Activated CD4-positive, alpha-beta T cell treated with anti-CD3 and anti-CD28 coated beads for 4 hours (primary cell): ENCODE results near the gene NECAB3.
"Not testable (repeated sequence)": the region's sequence is repeated elsewhere in the genome, so short reads cannot be mapped to it uniquely, and the experiment has no call there.

Experiments
- DNase-seq, 2 donors: peaks; one replicate each; pipeline ENCODE4 v3.0.0-alpha.2; 2020

Gene NECAB3

GRCh38 chr20:33648396-33649004 lies 25.7 kb downstream of the NECAB3 start:
- no peak for DNase-seq

DNA sequence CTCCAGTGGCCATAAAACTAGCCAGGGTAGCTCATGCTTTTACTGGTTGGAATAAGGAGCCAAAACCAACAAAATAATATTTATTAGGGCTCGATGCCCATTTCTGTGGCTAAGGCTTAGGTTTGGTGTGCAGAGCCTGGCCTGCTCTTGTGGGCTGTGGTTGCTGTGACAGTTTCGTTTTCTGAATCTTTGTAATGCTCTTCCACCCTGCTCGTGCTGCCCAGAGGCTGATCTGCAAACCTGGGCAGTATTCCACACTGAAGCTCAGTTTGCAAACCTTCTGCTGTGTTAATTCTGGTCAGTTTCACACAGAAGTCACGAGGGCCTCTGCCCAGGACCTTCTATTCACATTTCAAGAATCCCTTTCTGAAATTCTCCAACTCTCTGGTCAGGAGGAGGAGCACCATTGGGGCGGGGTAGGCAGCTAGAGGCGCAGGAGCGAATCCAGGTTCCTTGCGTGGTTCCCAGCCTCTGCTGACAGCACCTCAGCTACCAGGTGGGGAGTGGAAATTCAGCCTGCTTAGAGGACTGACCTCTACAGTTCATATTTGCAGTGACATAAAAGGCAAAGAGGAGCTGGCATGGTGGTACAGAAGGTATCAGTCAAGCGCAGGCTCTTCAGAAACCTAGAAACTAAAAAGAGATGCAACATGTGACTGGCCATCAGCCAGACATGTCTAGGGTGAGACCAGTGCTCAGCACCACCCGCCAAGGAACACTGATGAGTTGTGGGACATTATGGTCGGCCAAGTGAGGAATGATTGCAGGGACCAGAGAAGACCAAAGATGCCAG lies 26.4 kb downstream of the NECAB3 start:
- no peak for DNase-seq

DNA sequence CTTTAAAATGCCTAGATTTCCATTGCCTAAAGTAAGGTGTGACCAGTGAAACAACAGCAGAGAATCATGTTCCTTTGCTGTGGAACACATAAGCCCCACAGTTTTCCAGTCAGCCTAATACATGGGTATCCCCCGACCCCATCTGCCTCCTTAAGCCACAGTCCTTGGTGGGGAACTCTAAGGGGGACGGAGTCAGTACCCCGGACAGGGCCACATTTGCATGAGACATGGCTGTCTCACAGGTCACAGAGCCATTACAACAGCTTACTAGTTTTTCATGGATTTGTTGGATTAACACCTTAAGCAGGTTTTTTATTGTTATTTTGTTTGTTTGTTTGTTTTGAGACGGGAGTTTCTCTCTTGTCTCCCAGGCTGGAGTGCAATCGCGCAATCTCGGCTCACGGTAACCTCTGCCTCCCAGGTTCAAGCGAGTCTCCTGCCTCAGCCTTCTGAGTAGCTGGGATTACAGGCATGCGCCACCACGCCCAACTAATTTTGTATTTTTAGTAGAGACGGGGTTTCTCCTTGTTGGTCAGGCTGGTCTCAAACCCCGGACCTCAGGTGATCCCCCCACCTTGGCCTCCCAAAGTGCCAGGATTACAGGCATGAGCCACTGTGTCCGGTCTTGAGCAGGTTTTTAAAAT lies 27.1 kb downstream of the NECAB3 start:
- DNase-seq, result not testable (repeated sequence)

GRCh38 chr20:33646191-33646590 lies 28.0 kb downstream of the NECAB3 start:
- no peak for DNase-seq

DNA sequence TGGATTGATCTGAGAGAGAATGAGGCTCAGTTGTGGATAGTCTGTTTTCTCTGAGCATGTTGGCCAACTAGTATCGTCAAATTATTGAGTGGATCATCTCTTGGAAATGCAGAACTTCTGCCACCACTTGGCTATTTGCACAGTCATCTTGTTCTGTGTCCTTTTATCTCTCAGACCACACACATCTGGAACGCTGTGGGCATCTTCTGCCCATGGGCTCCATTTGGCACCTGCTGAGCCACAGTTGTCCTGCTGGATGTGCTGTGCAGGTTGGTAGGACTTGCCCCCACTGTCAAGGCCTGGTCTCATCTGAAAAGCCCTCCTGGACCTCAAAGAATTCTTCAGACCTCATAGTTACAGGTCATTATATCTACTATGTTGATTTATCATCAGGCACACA lies 28.8 kb downstream of the NECAB3 start:
- no peak for DNase-seq

DNA sequence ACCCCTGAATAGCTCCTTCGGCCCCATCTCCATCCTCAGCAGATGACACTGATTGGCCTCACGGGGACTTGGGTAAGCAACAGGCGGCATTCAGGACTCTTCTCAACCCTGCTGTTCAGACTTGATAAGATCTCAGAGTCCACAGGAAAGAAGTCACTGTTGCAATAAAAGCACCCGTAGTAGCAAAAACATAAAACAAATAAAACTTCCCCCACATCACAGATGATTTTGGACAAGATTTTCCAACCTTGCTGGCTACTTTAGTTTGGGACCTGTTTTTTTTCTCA lies 29.2 kb downstream of the NECAB3 start:
- no peak for DNase-seq

DNA sequence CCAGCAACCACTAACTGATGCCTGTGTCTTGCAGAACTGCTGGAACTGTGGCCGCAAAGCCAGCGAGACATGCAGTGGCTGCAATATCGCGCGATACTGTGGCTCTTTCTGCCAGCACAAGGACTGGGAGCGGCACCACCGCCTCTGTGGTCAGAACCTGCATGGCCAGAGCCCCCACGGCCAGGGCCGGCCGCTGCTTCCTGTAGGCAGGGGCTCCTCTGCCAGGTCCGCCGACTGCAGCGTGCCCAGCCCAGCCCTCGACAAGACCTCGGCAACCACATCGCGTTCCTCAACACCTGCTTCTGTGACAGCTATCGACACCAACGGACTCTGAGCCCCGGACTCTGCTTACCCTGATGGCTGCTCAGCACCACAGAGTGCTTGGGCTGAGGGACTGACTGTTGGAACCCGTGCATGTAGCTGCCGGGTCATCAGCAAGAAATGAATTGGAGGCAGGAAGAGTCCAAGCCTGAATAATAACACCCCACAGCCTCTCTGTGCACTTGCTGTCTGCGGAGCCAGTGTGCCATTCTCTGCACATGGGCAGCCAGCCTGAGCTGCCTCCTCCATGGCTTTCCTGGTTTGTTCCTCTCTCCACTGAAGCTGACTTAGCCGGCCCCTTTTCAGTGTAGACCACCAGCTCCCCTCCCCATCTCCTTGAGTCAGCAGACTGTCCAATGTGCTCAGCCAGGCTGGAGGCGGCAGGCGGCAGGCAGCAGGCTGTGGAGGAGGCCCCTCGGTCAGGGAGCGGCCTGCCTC lies 29.7 kb downstream of the NECAB3 start:
- DNase-seq, result no peak

GRCh38 chr20:33640287-33640686 lies 33.9 kb downstream of the NECAB3 start:
- no peak for DNase-seq

DNA sequence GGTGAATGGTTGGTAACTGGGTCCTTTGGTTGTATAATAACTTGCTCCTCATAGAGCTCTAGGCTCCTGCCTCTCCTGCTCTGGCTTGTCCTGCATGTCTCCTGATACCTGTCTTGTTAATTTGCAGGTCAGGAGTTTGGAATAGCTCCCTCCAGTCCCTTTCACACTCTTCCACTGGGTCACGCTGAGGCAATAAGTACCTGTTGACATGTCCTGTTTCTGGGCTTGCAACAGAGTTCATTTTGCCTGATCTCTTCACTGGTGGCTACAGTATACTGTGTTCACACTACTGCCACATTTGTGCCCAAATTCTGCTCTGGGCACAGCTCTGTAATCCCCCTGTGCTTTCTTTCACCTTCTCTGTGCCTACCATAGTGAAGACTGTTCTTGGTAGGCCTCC lies 37.5 kb downstream of the NECAB3 start:
- DNase-seq, result no peak

DNA sequence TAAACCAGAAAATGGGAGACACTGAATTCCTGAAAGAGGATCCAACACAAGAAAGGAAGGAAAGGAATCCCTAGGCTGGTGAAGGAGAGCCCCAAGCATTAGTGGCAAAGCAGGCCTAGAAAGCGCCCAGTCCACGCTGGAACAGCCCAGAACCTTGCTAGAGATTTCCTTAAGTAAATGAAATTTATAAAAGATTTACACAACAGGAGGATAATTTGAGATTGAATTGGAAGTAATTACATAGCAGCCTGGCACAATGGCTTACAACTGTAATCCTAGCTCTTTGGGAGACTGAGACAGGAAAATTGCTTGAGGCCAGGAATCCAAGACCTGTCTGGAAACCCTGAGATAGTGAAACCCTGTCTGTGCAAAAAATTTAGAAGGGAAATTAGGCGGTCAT lies 38.9 kb downstream of the NECAB3 start:
- no peak for DNase-seq

DNA sequence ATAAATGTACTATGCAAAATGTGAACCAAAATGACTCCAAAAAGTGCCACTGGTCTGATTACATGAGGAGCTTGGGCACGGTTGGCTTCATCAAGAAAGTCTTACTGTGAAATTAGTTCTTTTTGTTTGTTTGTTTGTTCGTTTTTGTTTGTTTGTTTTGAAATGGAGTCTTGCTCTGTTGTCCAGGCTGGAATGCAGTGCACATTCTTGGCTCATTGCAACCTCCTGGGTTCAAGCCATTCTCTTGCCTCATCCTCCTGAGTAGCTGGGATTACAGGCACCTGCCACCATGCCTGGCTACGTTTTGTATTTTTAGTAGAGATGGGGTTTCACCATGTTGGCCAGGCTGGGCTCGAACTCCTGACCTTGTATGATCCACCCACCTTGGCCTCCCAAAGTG lies 42.3 kb downstream of the NECAB3 start:
- DNase-seq, result not testable (repeated sequence)

- DNase-seq, result no peak
Observed at GRCh38 chr20:33630507-33630906, 43.7 kb downstream of the NECAB3 start.

DNA sequence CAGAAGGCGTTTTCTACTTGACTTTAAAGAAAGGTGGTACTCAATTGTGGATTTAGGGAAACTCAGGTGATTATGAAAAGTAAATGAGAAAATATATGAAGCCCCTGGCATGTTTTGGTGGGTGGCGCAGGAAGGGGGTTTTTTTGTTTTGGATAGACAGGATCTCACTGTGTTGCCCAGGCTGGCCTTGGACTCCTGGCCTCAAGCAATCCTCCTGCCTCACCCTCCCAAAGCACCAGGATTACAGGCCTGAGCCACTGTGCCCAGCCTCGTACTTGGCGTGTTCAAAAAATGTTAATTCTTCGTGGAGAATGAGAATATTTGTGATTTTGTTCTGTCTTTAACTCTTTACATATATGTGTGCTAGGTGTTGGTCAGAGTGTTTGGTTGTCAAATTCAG lies 44.2 kb downstream of the NECAB3 start:
- DNase-seq, result no peak

DNA sequence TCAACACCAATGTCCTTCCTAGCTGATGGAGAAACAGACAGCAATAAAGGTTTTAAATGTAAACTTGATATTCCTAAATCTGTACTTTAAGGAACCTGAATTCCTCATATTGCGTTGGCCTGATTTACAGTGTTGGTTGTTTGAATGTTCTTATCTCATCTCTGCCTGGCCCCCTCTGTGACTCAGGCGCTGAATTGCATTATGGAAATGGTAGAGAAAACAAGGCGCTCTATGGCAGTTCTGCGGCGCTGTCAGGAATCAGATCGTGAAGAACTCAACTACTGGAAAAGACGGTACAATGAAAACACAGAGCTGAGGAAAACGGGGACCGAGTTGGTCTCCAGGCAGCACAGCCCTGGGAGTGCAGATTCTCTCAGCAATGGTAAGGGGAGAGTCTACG lies 44.7 kb downstream of the NECAB3 start:
- DNase-seq, result no peak

DNA sequence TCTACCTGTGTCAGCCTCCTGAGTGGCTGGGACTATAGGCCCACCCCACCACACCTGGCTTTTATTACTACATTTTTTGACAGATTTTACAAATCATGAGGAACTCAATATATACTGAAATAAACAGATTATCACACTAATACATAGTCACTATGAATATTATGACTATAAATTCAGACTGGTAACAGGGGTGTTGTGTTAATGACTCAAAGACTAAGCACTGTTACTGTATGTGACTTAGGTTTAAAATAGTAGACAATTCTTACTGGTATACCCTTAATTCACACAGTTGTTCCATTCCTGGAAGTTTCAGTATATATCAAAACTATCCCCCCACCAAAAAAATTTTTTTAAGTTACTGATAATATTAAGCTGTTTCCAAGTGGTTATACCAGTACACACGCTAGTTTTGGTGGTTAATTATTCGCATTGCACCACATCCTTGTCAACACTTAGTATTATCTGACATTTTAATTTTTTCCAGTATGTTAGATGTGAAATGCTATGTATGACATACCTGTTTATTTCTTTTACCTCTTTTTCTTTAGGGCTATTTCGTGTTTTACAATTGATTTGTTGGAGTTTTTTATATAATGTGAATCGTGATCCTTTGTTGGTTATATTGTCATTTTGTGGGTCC lies 46.5 kb downstream of the NECAB3 start:
- DNase-seq, result no peak

GRCh38 chr20:33626190-33626589 lies 48.0 kb downstream of the NECAB3 start:
- no peak for DNase-seq

GRCh38 chr20:33624399-33624798 lies 49.8 kb downstream of the NECAB3 start:
- DNase-seq, result no peak

DNA sequence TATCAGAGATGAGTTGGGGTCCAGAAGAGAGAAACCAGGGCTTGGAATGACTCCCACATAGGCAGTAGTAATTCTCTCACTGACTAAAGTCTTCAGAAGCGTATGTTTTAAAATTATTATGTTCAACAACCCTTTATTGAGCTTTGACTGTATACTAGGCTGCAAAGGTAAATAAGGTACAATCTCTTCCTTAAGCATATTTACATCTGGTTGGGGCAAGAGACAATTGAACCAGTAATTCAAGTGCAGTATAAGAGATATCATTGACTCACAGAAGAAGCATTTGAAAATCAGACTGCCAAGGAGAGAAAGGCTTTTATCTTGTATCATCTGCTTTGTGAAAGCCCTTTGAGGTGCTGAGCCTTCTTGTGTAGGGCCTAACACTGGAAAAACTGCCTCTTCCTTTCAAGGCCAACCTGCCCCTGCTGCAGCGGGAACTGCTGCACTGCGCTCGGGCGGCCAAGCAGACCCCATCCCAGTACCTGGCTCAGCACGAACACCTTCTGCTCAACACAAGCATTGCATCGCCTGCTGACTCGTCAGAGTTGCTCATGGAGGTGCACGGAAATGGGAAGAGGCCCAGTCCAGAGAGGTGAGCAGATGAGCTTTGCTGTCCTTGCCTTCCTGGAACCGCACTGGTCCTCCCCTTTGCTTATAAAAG lies 51.4 kb downstream of the NECAB3 start:
- DNase-seq, result no peak

DNA sequence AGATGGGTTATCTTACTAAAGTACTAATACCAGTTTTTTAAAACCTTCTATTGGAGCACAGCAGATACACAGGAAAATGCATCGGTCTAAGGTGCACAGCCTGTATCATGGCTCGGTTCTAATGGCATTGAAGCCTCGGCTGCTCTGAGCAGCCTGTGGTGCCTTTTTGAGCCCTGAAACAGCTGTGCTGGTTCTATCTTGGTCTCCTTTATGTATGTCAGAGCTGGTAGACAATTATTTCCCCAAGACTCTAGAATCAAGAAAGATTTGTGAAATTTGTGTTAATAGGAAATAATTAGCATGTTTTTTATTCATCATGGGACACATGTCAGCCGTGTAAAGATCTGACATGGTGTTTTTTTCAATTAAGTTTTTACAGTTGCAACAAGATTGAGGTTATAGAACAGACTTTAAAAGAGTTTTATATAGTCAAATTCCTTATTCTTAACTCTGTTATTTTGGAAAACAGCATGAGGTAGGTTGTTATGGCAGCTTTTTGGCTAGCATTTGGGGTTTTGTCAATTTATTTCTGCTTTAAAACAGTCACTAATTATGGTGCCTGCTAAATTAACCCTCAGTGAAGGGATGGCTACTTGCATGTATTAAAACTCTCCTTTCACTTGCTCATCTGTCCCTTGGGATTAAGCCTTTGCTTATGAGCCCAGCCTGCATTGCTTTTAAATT lies 52.4 kb downstream of the NECAB3 start:
- no peak for DNase-seq

DNA sequence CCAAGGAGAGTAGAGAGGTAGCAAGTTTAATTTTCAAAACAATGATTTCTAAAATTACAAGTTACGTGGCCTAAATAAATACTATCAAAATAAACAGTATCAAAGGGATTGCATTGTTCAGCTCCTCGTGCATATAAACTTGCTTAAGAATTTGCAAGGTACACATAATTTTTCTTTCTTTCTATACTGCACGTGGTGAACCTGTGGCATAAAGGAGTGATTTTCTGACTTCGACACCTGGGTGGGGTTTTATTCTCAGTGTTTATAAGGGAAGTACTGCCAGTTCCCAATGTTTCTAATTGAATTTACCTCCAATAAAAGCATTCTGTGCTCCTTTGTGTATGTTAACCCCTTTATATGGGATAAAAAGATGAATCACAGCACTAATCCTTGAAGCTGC lies 62.2 kb downstream of the NECAB3 start:
- DNase-seq, result no peak

DNA sequence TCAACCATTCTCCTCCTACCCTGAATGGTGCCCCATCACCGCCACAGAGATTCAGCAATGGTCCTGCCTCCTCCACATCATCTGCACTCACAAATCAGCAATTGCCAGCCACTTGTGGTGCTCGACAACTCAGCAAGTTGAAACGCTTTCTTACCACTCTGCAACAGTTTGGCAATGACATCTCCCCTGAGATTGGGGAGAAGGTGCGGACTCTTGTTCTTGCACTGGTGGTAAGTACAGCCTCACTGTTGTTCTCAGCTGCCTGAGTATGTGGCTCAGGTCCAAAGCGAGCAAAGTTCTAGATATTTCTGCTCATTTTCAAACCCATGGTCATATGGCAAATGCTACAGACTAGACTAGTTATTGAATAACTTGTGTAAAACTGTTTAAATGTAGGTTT lies 63.1 kb downstream of the NECAB3 start:
- no peak for DNase-seq

GRCh38 chr20:33609504-33609903 lies 64.7 kb downstream of the NECAB3 start:
- DNase-seq, result no peak
